ENCODE measurements around the gene ZGRF1.

DNA sequence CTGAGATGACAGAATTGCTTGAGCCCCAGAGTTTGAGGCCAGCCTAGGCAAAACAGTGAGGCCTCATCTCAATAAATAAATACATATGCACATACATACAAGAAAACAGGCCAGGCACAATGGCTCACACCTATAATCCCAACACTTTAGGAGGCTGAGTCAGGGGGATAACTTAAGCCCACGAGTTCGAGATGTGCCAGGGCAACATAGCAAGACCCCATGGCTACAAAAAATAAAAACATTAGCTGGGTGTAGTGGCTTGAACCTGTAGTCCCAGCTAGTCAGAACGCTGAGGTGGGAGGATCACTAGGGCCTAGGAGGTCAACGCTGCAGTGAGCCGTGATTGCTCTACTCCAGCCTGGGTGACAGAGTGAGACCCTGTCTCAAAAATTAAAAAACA is 69.2 kb downstream of the ZGRF1 start:
- TF ChIP-seq POLR2AphosphoS5 (IDR thresholded peaks at IDR 0.05; ENCODE audit: low read depth) (no peak), GABPA (IDR thresholded peaks at IDR 0.05; ENCODE audit: low read depth) (no peak), SPI1 (IDR thresholded peaks at IDR 0.05; ENCODE audit: borderline replicate concordance, low read depth) (no peak)
- TF ChIP-seq, protein P1, sequence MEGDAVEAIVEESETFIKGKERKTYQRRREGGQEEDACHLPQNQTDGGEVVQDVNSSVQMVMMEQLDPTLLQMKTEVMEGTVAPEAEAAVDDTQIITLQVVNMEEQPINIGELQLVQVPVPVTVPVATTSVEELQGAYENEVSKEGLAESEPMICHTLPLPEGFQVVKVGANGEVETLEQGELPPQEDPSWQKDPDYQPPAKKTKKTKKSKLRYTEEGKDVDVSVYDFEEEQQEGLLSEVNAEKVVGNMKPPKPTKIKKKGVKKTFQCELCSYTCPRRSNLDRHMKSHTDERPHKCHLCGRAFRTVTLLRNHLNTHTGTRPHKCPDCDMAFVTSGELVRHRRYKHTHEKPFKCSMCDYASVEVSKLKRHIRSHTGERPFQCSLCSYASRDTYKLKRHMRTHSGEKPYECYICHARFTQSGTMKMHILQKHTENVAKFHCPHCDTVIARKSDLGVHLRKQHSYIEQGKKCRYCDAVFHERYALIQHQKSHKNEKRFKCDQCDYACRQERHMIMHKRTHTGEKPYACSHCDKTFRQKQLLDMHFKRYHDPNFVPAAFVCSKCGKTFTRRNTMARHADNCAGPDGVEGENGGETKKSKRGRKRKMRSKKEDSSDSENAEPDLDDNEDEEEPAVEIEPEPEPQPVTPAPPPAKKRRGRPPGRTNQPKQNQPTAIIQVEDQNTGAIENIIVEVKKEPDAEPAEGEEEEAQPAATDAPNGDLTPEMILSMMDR (IDR thresholded peaks at IDR 0.05; ENCODE audit: insufficient read depth, low read length) = no peak
- TF ChIP-seq, protein P2, sequence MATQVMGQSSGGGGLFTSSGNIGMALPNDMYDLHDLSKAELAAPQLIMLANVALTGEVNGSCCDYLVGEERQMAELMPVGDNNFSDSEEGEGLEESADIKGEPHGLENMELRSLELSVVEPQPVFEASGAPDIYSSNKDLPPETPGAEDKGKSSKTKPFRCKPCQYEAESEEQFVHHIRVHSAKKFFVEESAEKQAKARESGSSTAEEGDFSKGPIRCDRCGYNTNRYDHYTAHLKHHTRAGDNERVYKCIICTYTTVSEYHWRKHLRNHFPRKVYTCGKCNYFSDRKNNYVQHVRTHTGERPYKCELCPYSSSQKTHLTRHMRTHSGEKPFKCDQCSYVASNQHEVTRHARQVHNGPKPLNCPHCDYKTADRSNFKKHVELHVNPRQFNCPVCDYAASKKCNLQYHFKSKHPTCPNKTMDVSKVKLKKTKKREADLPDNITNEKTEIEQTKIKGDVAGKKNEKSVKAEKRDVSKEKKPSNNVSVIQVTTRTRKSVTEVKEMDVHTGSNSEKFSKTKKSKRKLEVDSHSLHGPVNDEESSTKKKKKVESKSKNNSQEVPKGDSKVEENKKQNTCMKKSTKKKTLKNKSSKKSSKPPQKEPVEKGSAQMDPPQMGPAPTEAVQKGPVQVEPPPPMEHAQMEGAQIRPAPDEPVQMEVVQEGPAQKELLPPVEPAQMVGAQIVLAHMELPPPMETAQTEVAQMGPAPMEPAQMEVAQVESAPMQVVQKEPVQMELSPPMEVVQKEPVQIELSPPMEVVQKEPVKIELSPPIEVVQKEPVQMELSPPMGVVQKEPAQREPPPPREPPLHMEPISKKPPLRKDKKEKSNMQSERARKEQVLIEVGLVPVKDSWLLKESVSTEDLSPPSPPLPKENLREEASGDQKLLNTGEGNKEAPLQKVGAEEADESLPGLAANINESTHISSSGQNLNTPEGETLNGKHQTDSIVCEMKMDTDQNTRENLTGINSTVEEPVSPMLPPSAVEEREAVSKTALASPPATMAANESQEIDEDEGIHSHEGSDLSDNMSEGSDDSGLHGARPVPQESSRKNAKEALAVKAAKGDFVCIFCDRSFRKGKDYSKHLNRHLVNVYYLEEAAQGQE (IDR thresholded peaks at IDR 0.05; ENCODE audit: insufficient replicate concordance, low read depth) = no peak

Data from HL-60 (cell line).